ENCODE measurements around the gene N4BP2L1.

Gene N4BP2L1

DNA sequence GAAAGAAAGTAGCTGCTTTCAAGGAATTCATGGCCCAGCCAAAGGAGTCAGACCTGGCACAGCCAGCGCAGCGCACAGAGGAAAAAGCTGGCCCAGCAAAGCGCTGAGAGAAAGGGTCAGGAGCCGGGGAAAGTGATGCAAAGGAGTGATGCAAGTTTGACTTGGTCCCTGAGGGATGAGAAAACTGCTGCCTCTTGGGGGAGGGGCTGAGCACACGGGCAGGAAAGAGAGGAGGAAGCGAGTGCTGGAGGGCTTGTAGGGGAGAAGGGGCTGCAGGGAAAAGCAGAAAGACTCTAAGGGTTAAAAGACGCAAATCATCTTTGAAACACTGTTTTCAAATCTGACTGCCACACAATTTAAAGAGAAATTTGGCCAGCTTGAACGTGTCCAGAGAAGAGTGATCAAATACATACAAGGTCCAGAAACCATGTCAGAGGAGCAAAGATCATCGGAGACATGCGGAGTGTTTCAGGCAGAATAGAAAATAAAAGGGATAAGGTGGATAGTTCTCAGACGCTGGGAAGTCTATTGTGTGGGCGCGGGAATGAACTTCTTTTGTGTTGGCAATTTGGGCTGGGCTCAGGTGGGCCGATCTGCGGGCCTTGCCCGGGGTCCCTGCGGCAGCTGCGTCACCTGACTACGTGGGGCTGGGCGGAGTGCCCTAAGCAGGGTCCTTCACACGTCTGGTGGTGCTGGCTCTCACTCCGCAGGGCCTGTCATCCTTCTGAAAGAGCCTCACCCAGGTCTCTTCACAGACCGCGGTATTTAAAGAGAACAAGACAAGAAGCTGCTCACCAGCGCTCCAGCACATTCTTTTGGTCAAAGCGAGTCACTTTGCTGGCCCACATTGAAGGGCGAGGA lies 18.1 kb downstream of the N4BP2L1 start:
- DNase-seq (ENCODE audit: insufficient read length, low spot score) (no peak), FAIRE-seq (no peak)
- TF ChIP-seq, protein P1, sequence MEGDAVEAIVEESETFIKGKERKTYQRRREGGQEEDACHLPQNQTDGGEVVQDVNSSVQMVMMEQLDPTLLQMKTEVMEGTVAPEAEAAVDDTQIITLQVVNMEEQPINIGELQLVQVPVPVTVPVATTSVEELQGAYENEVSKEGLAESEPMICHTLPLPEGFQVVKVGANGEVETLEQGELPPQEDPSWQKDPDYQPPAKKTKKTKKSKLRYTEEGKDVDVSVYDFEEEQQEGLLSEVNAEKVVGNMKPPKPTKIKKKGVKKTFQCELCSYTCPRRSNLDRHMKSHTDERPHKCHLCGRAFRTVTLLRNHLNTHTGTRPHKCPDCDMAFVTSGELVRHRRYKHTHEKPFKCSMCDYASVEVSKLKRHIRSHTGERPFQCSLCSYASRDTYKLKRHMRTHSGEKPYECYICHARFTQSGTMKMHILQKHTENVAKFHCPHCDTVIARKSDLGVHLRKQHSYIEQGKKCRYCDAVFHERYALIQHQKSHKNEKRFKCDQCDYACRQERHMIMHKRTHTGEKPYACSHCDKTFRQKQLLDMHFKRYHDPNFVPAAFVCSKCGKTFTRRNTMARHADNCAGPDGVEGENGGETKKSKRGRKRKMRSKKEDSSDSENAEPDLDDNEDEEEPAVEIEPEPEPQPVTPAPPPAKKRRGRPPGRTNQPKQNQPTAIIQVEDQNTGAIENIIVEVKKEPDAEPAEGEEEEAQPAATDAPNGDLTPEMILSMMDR (IDR thresholded peaks at IDR 0.05; ENCODE audit: insufficient read depth, missing control alignments), result no peak

GRCh38 chr13:32409001-32409313 lies 19.0 kb downstream of the N4BP2L1 start:
- DNase-seq (ENCODE audit: insufficient read length, low spot score) (no peak), FAIRE-seq (no peak)
- TF ChIP-seq, protein P1 (IDR thresholded peaks at IDR 0.05; ENCODE audit: insufficient read depth, missing control alignments), result no peak

DNA sequence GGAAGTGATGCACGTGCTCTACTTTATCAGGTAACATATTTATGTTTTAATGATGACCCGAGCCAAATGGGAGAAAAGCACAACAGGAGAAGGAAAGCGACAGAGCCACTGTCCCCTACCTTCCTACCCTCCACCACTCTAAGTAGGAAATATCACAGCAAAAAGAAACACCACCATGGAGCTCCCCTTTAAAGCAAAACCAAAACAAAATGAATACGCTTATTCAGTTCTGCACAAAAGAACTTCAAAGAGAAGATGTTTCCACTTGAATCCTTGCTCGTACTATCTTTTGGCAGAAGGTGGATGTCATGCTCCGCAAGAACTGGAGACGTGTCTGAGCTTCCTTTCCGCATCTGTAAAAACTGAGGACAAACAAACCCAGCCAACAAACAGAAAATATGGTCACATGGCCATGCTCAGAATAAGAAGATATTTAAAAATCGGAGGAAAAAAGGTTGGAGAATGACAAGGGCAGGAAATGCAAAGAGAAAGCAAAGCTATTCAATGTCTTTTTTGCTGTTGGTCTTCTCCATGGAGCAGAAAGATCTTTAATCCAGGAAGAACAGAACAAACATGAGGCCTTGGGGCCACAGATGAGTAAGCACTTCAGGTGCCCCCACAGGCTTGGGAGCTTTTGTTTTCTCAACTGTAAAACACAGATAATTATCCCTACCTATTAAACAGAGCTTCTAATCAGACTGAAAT lies 19.5 kb downstream of the N4BP2L1 start:
- TF ChIP-seq, protein P1 (IDR thresholded peaks at IDR 0.05; ENCODE audit: insufficient read depth, missing control alignments), result no peak
- DNase-seq (ENCODE audit: insufficient read length, low spot score), result no peak
- FAIRE-seq, result no peak

GRCh38 chr13:32407854-32408253 lies 20.1 kb downstream of the N4BP2L1 start:
- FAIRE-seq (no peak), DNase-seq (ENCODE audit: insufficient read length, low spot score) (no peak)
- TF ChIP-seq, protein P1 (IDR thresholded peaks at IDR 0.05; ENCODE audit: insufficient read depth, missing control alignments), result no peak

DNA sequence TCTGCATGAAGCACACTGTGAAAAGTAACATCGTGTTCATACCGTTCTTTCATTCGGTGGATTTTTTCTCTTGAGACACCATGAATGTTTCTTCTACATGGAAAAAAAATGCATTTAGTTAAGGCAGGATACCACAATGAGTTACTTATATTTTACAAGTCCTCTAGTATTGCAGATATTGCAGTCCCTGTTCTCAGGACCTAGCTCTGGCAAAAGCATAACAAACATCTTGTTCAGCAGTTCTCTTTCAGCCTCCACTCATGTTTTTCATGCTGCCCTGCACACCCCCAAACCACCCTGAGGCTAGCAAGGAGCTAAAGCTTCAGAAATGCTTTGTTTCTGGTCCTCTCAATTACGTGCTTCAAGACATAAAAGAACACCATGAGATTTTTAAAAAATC lies 24.8 kb downstream of the N4BP2L1 start:
- DNase-seq (ENCODE audit: insufficient read length, low spot score), result no peak
- TF ChIP-seq, protein P1 (IDR thresholded peaks at IDR 0.05; ENCODE audit: insufficient read depth, missing control alignments), result no peak
- no peak for FAIRE-seq

- FAIRE-seq, result no peak
Measured at GRCh38 chr13:32391101-32391619, 36.8 kb downstream of the N4BP2L1 start.

More at GRCh38 chr13:32391101-32391619, 36.8 kb downstream of the N4BP2L1 start:
- TF ChIP-seq, protein P1 (IDR thresholded peaks at IDR 0.05; ENCODE audit: insufficient read depth, missing control alignments), result no peak
- no peak for DNase-seq (ENCODE audit: insufficient read length, low spot score)
